ENCODE data around the gene RNF144A.

GRCh38 chr2:6963727-6964126, 46.5 kb downstream of the RNF144A start:
- no peak for TF ChIP-seq CTCF (conservative IDR thresholded peaks at IDR 0.05; ENCODE audit: low read depth, low read length)
- no peak for TF ChIP-seq EZH2 (IDR thresholded peaks at IDR 0.05; ENCODE audit: low read length, unreplicated experiment)
- no peak for TF ChIP-seq EZH2phosphoT487 (IDR thresholded peaks at IDR 0.05; ENCODE audit: borderline replicate concordance, low read length)
